PFSK-1 (cell line): ENCODE data around the gene RPAP3.

ENCODE experiments used
- POLR2AphosphoS5 ChIP-seq: IDR thresholded peaks from 2 replicates; pipeline ENCODE4 v1.6.1; 2012; ENCODE audit warnings: low read depth, mild to moderate bottlenecking, control low read depth, low read length, moderate library complexity
- TAF1 ChIP-seq: IDR thresholded peaks from 2 replicates; pipeline ENCODE4 v1.6.1; 2012; ENCODE audit warnings: low read length, control low read depth, borderline replicate concordance; ENCODE audit not compliant: insufficient read depth
- TF ChIP-seq, protein P1 (sequence below), 2 experiments: IDR thresholded peaks; 2 replicates each; pipeline versions ENCODE4 v1.6.1 to v1.8.0; 2011 to 2012; ENCODE audit warnings: low read depth in 2 of 2, low read length in 2 of 2, control low read depth in 1 of 2, inconsistent platforms in 1 of 2, mild to moderate bottlenecking in 1 of 2, moderate library complexity in 1 of 2; ENCODE audit not compliant: insufficient read depth in 1 of 2

DNA sequence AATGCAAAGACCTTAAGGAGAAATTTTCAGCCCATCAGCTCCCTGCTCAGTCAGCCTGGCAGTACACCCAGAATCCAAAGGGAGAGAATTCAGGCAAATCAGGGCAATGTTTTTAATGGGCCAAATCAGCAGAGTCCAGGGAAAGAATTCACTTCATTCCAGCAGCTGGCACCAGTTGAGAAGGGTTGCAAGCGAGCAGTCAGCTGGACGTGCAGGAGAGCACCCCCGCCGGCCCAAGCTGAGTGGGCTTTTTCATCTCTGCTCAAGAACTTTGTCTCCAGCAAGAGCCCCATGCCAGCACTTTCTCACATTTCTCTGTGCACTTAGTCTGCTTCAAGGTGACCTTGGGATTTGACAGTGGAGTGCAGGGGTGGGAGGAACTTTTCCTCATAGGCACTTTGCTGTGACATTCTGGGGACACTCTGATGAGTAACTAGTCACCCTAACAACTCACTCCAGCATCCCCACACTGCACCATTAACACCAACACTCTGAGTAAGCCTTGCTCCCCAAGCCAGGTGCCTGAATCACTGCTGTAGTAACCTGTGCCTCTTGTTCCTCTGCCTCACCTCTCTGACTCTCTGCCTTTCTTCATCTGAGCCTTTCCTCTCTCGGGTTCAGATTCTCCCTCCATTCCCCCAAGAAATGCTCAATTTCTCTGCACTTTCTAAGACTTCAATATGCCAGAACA, 17.3 kb upstream of the RPAP3 start:
- TF ChIP-seq POLR2AphosphoS5 (no peak), TAF1 (no peak)
- TF ChIP-seq, protein P1, sequence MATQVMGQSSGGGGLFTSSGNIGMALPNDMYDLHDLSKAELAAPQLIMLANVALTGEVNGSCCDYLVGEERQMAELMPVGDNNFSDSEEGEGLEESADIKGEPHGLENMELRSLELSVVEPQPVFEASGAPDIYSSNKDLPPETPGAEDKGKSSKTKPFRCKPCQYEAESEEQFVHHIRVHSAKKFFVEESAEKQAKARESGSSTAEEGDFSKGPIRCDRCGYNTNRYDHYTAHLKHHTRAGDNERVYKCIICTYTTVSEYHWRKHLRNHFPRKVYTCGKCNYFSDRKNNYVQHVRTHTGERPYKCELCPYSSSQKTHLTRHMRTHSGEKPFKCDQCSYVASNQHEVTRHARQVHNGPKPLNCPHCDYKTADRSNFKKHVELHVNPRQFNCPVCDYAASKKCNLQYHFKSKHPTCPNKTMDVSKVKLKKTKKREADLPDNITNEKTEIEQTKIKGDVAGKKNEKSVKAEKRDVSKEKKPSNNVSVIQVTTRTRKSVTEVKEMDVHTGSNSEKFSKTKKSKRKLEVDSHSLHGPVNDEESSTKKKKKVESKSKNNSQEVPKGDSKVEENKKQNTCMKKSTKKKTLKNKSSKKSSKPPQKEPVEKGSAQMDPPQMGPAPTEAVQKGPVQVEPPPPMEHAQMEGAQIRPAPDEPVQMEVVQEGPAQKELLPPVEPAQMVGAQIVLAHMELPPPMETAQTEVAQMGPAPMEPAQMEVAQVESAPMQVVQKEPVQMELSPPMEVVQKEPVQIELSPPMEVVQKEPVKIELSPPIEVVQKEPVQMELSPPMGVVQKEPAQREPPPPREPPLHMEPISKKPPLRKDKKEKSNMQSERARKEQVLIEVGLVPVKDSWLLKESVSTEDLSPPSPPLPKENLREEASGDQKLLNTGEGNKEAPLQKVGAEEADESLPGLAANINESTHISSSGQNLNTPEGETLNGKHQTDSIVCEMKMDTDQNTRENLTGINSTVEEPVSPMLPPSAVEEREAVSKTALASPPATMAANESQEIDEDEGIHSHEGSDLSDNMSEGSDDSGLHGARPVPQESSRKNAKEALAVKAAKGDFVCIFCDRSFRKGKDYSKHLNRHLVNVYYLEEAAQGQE (IDR thresholded peaks at IDR 0.05; ENCODE audit: insufficient read depth in 1 of 2, low read depth in 2 of 2, low read length in 2 of 2): no peak
